ENCODE data around the gene RCAN2. TPM values are rescaled to one million over a fixed set of nuclear protein-coding genes. Genes with fewer than 3 reads are reported as not detected.

Gene RCAN2
- total and polyA plus RNA-seq, 11 donors = 86.4 to 331 (median 311) TPM

GRCh38 chr6:46242921-46243320 lies 248.3 kb downstream of the RCAN2 start:
- Histone ChIP-seq H3K27ac (no peak overlapping the region), H3K4me1 (peaks cover 2 to 69% (median 25%) of the 10 kb centered on the region in 12 donors), H3K27me3 (no peaks in the 10 kb centered on the region), H3K36me3 (peaks cover 0 to 30% (median 0%) of the 10 kb centered on the region in 9 donors), H3K4me3 (no peak overlapping the region), H3K9me3 (no peaks in the 10 kb centered on the region)
- 66 to 80% (median 71%) methylated on average over 4 of the region's 4 CpGs for WGBS, 4 donors
- DNase-seq (no peak), ATAC-seq (no peak)
- no peak for TF ChIP-seq CTCF (IDR thresholded peaks at IDR 0.05)
- no peak for TF ChIP-seq POLR2A (IDR thresholded peaks at IDR 0.05)
- intact Hi-C loops (cut with DNase I) = loop anchor here in 1 of 10 donors (10.0 kb wide), 1 partner anchor 132 kb away; no protein-coding TSS in a partner anchor

GRCh38 chr6:46240866-46241565 lies 250.2 kb downstream of the RCAN2 start:
- WGBS, 4 donors = 34 to 52% (median 38%) methylated on average over 5 of the region's 5 CpGs
- no peaks in the 10 kb centered on the region for H3K9me3 ChIP-seq
- DNase-seq (no peak), ATAC-seq (no peak)
- TF ChIP-seq POLR2A (IDR thresholded peaks at IDR 0.05) (no peak), CTCF (IDR thresholded peaks at IDR 0.05) (no peak)
- H3K36me3 ChIP-seq = peaks cover 0 to 12% (median 0%) of the 10 kb centered on the region in 9 donors
- no peaks in the 10 kb centered on the region for H3K27me3 ChIP-seq
- H3K4me3 ChIP-seq = no peak overlapping the region
- peak overlapping the region in 11 of 12 donors; percentile 5 to 79 (median 59) for H3K27ac ChIP-seq
- intact Hi-C loops (cut with DNase I) = loop anchor here in 1 of 10 donors (10.0 kb wide), 1 partner anchor 134 kb away; no protein-coding TSS in a partner anchor
- peaks cover 2 to 73% (median 30%) of the 10 kb centered on the region in 12 donors for H3K4me1 ChIP-seq

- peak; percentile 36 to 46 (median 44) for ATAC-seq
- intact Hi-C loops (cut with DNase I) = no loop called here
- peaks cover 2 to 68% (median 28%) of the 10 kb centered on the region in 12 donors for H3K4me1 ChIP-seq
- H3K36me3 ChIP-seq = no peaks in the 10 kb centered on the region
- TF ChIP-seq CTCF (IDR thresholded peaks at IDR 0.05) (no peak), POLR2A (IDR thresholded peaks at IDR 0.05) (no peak)
- H3K27ac ChIP-seq = peak overlapping the region in 9 of 12 donors; percentile 38 to 72 (median 56)
- WGBS, 4 donors = 72 to 78% (median 76%) methylated on average over 1 of the region's 1 CpG
- H3K4me3 ChIP-seq = no peak overlapping the region
- H3K9me3 ChIP-seq = no peaks in the 10 kb centered on the region
- no peaks in the 10 kb centered on the region for H3K27me3 ChIP-seq
- DNase-seq = no peak
These were observed 254.5 kb downstream of the RCAN2 start for GRCh38 chr6:46236752-46237151.

- intact Hi-C loops (cut with DNase I) = no loop called here
- no peaks in the 10 kb centered on the region for H3K27me3 ChIP-seq
- TF ChIP-seq POLR2A (IDR thresholded peaks at IDR 0.05) (no peak), CTCF (IDR thresholded peaks at IDR 0.05) (no peak)
- H3K9me3 ChIP-seq = peaks cover 0 to 5% (median 0%) of the 10 kb centered on the region in 12 donors
- ATAC-seq = no peak
- peak overlapping the region in 10 of 12 donors; percentile 2 to 76 (median 54) for H3K27ac ChIP-seq
- no peak for DNase-seq
- no peak overlapping the region for H3K4me3 ChIP-seq
- H3K4me1 ChIP-seq = peaks cover 0 to 53% (median 17%) of the 10 kb centered on the region in 12 donors
- peaks cover 0 to 8% (median 0%) of the 10 kb centered on the region in 9 donors for H3K36me3 ChIP-seq
- WGBS, 4 donors = 73 to 82% (median 79%) methylated on average over 3 of the region's 3 CpGs
These were observed 256.0 kb downstream of the RCAN2 start for GRCh38 chr6:46235242-46235641.

All from heart left ventricle (tissue), 16 donors.